Measurements from ENCODE around the gene MAST4.
"Not testable (repeated sequence)": the region's sequence is repeated elsewhere in the genome, so short reads cannot be mapped to it uniquely, and the experiment has no call there.

The MAST4 gene

DNA sequence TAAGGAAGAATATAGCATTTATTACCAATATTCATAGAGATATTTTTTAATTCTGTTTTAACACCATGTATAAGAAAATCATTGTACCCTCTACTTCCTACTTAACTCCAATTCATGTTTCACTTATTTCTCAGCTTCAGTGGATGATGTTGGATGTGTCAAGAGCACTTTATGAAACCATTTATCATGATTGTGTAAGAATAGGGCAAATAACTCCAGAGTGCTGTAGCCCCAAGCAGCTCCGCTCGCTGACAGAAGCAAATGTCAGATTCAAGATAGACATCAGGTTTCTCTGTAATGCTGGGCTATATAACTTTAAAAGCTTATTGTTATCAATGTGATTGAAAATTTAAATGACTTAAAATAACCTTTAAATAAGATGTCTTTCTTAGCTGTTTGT is 50.4 kb downstream of the MAST4 start:
- DNase-seq (ENCODE audit: low spot score) = no peak

- no peak for DNase-seq (ENCODE audit: low spot score)
These were observed 51.1 kb downstream of the MAST4 start for GRCh38 chr5:66647146-66647856.

DNA sequence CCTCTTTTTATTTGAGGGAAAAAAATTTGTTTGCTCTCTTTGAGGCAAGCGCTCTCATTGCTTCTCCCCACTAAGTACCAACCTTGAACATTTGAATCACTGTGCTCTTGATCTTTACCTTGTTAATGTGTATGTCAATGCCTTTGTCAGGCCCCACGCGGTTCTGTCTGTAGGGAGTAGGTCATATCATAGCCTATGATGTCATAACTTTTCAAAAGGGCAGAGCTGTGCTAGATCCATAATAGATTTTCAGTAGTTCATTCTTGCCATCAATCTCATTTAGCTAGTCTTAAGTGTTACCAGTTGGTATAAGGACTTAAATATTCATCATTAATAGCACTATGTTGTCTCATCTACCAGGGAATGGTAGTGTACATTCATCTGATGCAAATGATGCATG is 56.6 kb downstream of the MAST4 start:
- DNase-seq (ENCODE audit: low spot score) = no peak

DNA sequence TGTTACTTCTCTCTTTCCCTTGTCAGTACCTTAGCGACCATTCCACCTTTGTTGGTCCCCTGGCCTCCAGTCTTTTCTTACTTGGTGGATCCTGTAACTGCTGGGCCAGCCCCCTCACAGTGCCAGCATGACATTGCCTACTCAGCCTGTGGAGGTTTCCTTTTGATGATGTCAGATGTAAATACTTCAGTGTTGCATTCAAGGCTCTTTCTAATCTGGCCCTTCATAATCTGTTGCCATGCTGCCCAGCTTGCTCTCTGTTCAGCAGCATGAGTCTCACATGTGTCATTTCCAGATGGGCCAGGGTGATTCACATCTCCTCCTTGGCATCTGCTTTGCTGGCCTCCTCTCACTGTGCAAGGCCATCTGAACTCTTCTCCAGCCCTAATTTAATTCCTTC is 57.1 kb downstream of the MAST4 start:
- DNase-seq (ENCODE audit: low spot score) = no peak

GRCh38 chr5:66655395-66656324 is 59.5 kb downstream of the MAST4 start:
- no peak for DNase-seq (ENCODE audit: low spot score)

DNA sequence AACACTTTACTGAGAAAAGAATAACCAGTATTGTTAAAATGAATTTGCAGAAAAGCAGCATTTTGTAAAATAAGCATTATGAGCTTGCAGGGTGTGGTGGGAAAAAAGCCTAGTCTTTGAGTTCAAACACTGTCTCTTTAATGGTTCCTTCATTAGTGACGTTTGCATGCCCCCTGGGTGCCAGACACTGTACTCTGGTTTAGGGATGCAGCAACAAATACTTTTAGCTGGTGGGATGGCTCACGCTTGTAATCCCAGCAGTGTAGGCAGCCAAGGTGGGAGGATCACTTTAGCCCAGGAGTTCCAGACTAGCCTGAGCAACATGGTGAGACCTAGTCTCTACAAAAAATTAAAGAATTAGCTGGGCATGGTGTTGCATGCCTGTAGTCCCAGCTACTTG is 62.3 kb downstream of the MAST4 start:
- no peak for DNase-seq (ENCODE audit: low spot score)

- DNase-seq (ENCODE audit: low spot score) = no peak
These were observed 63.6 kb downstream of the MAST4 start for GRCh38 chr5:66659780-66660179.

DNA sequence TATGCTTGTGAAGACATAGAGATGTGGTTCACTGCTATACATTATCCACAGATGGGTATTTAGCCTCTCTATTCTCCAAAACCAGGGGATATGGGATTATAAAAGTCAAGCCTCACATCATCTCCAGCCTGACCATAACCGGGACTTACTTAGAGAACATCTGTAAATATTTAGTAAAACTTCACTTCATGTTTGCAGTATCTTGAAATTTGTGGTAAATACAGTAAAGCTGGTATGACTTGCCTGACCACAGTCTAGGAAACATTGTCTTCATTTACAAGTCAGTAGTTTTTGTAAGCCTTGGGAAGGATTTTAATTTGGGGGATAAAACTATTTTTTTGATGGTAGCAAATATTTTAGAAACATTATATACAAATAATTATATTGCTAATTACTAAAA is 64.2 kb downstream of the MAST4 start:
- DNase-seq (ENCODE audit: low spot score) = no peak

DNA sequence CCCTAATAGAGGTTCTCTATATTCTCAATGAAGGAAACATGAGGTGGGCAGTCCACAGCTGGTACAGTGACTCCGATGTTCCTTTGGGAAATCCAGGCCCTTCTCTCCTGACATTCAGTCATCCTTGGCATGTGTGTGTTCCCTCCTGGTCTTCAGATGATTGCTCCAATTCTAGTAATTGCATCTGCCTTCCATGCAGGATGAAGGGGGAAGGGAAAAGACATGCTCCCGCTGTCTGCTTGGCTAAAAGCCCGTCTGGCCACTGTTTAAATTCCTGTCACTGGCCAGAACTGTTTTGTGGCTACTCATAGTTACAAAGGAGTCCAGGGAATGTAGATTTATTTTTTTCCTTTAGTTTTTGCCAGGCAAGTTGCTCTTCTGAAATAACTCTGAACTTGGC is 65.0 kb downstream of the MAST4 start:
- DNase-seq (ENCODE audit: low spot score) = no peak

DNA sequence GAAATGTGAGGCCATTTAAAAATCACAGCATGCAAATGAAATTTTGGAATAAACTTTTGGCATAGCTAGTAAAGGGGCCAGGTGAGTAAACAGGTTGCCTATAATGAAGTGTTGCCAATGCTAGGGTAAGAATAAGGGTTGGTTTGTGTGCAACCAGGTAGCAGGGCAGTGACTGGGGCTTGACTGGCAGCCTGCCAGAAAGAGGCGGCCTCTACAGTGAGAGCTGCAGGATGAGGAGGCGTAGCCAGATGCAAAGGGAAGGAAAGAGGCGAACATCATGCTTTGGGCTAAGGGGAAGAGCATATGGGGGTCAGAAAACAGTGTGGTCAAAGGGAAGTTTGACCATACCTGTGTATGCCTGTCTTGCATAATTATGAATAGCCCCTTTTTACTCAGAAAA is 70.6 kb downstream of the MAST4 start:
- no peak for DNase-seq (ENCODE audit: low spot score)

- no peak for DNase-seq (ENCODE audit: low spot score)
These were observed 73.1 kb downstream of the MAST4 start for GRCh38 chr5:66669086-66669861.

- DNase-seq (ENCODE audit: low spot score) = no peak
These were observed 73.6 kb downstream of the MAST4 start for GRCh38 chr5:66669862-66670195.

- DNase-seq (ENCODE audit: low spot score) = no peak
These were observed 75.1 kb downstream of the MAST4 start for GRCh38 chr5:66671305-66671704.

DNA sequence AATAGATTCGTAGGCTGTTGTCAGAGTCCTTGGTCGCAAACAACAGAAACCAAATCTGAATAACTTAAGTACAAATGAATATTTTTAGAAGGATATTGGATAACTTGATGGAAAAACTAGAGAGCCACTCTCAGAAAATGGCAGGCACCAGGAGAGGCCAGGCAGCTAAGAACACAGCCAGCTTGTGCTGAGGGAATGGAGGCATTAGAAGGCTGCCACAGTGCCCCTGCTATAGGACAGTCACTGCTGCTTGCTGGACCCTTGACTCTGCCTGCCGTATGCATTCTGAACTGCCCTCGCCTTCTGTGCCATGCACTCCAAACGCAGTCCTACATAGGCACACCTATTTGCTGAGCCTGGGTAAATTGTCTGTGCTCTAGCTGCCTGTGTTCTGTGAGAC is 78.6 kb downstream of the MAST4 start:
- DNase-seq (ENCODE audit: low spot score) = no peak

GRCh38 chr5:66675406-66675805 is 79.2 kb downstream of the MAST4 start:
- DNase-seq (ENCODE audit: low spot score) = no peak

- DNase-seq (ENCODE audit: low spot score) = no peak
These were observed 84.0 kb downstream of the MAST4 start for GRCh38 chr5:66680221-66680620.

DNA sequence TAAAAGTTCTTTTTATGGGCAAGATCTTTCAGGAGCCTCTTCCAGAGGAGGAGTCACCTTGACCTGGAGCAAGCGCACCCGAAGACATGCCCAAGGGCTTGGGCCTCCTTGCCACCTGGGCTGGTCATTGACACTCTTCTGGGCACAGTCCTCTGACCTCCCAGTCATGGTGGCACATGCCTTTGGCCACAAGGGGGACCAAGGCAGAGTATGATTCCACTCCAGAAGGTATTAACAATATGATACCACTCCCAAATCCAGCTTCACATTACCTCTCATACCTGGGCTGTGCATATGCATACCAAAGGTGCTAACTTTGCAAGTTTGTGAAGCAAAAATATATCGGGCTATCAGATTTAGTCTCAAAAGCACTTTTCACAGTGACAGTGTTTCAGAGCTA is 84.6 kb downstream of the MAST4 start:
- DNase-seq (ENCODE audit: low spot score) = no peak

- no peak for DNase-seq (ENCODE audit: low spot score)
These were observed 88.5 kb downstream of the MAST4 start for GRCh38 chr5:66684663-66685062.

DNA sequence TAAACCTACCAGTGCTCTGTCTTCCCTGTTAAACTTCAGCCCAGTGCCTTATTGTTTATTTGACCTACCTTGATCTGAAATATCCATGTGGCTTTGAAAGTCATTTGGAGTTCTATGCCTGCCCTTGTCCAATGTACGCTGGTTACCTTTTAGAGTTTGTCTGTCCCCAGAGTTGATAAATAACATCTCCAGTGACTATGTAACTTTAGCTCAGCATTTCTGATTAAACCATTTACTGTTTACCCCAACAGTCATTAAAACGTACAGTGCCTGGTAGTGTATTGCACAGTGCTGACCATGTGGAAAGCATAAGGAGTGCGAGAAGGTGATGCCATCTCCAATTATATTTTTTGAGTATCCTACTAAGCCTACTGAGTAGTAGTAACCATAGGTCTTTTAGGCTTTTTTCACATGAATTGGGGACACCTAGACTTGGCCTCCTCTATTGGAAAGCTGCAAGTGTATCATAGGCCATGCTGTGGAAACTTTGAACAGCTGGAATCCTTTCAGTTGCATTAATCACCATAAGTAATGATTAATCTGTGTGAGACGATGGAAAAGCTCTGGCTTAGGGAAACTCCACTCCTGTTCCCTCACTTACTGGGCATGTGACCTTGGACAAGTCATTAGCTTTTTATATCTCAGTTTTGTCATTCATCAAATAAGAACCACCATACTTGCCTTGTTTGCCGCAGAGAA is 93.5 kb downstream of the MAST4 start:
- no peak for DNase-seq (ENCODE audit: low spot score)

DNA sequence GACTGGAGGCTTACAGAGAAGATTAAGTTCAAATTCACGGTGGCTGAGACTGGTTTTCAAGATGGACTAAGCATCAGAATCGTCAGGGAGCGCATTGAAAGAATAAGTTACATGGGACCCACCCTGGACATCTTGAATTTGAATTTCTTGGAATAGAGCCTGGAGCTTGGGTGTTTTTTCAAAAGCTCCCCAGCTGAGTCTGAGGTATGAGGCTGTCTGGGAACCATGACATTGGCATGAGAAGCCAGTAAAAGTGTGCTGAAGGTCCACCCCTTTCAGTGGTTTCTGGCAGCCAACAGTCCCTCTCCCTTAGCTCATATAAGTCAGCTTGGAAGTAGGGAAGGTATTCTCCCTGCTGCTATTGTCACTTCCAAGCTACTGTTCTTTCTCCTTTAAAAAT is 97.8 kb downstream of the MAST4 start:
- no peak for DNase-seq (ENCODE audit: low spot score)

DNA sequence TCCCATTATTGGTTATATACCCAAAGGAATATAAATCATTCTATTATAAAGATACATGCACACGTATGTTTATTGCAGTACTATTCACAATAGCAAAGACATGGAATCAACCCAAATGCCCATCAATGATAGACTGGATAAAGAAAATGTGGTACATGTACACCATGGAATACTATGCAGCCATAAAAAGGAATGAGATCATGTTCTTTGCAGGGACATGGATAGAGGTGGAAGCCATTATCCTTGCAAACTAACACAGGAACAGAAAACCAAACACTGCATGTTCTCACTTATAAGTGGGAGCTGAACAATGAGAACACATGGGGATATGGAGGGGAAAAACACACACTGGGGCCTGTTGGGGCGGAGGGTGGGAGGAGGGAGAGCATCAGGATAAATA is 99.6 kb downstream of the MAST4 start:
- not testable (repeated sequence) for DNase-seq (ENCODE audit: low spot score)

All from ecto neural progenitor cell (in vitro differentiated cells).